Left lung (tissue), 10 donors: ENCODE data around the gene TF. TPM values are rescaled to one million over a fixed set of nuclear protein-coding genes. Genes with fewer than 3 reads are reported as not detected.

Experiments
- ATAC-seq: fragments of 200-7000 bp; cut with Tn5 transposase; one replicate; pipeline ENCODE4 v1.9.1; 2020; ENCODE audit warnings: moderate library complexity
- DNase-seq, 4 donors: peaks; one replicate each; pipeline ENCODE4 v3.0.0-alpha.2; 2013 to 2020
- H3K27ac ChIP-seq, 2 donors: fragments of 200-600 bp; sonication (generic) in 1 of 2; one replicate each; pipeline versions ENCODE4 v1.5.0 to v1.8.0; 2020 to 2021
- H3K27me3 ChIP-seq, 2 donors: fragments of 200-600 bp; sonication (generic) in 1 of 2; one replicate each; pipeline versions ENCODE4 v1.5.0 to v1.8.0; 2020 to 2021
- H3K36me3 ChIP-seq, 2 donors: fragments of 200-600 bp; sonication (generic) in 1 of 2; one replicate each; pipeline versions ENCODE4 v1.5.0 to v1.8.0; 2020 to 2021
- H3K4me1 ChIP-seq, 2 donors: fragments of 200-600 bp; one replicate each; pipeline ENCODE4 v1.8.0; 2021
- H3K4me3 ChIP-seq, 2 donors: fragments of 200-600 bp; sonication (generic) in 1 of 2; one replicate each; pipeline versions ENCODE4 v1.5.0 to v1.8.0; 2020 to 2021; ENCODE audit warnings: mild to moderate bottlenecking in 1 of 2
- H3K9me3 ChIP-seq, 2 donors: fragments of 200-600 bp; sonication (generic) in 1 of 2; one replicate each; pipeline versions ENCODE4 v1.5.0 to v1.8.0; 2020 to 2021
- CTCF ChIP-seq, 2 donors: fragments of 200-600 bp; sonication (generic) in 1 of 2; IDR thresholded peaks; one replicate each; pipeline versions ENCODE4 v1.5.0 to v1.8.0; 2021; ENCODE audit warnings: antibody characterized with exemption in 2 of 2
- intact Hi-C, 2 donors: fragments of 100-400 bp; cut with DNase I; formaldehyde crosslinking; loops; one replicate each; pipeline versions ENCODE4 v1.11.2 to v1.14.2; 2022
- polyA plus RNA-seq, 6 donors: library from polyadenylated mRNA; unstranded; fragments of 120-200 nt; gene quantifications; one replicate each; pipeline ENCODE4 v1.2.1, GENCODE V29; 2013; ENCODE audit not compliant: insufficient read length in 6 of 6
- total RNA-seq, 2 donors: library from RNA; stranded (reverse); fragmentation: NEBNext Ultra II Directional; extraction: Animal tissue kit (Norgen Biotek cat#: 25700); gene quantifications; one replicate each; pipeline ENCODE4 v1.2.1, GENCODE V29; 2021
- donor health status: DM: no; HTN: yes; CAD: no.
- donor health status: DM: no; HTN: no; CAD: no.

The TF gene
- total and polyA plus RNA-seq, 8 donors: 2.1 to 13.1 (median 5.2) TPM

GRCh38 chr3:133833267-133833666, 87.1 kb downstream of the TF start:
- no peaks in the 10 kb centered on the region for H3K4me1 ChIP-seq
- no peaks in the 10 kb centered on the region for H3K9me3 ChIP-seq
- no peaks in the 10 kb centered on the region for H3K36me3 ChIP-seq
- H3K4me3 ChIP-seq: no peak overlapping the region
- H3K27me3 ChIP-seq: no peaks in the 10 kb centered on the region
- no peak for TF ChIP-seq CTCF (IDR thresholded peaks at IDR 0.05)
- DNase-seq (no peak), ATAC-seq (no peak)
- intact Hi-C loops: no loop called here
- H3K27ac ChIP-seq: no peak overlapping the region

GRCh38 chr3:133833880-133834620, 87.9 kb downstream of the TF start:
- no peak for TF ChIP-seq CTCF (IDR thresholded peaks at IDR 0.05)
- H3K36me3 ChIP-seq: no peaks in the 10 kb centered on the region
- no peak for DNase-seq
- no peak overlapping the region for H3K27ac ChIP-seq
- no peaks in the 10 kb centered on the region for H3K27me3 ChIP-seq
- H3K4me3 ChIP-seq: no peak overlapping the region
- no peak for ATAC-seq
- no peaks in the 10 kb centered on the region for H3K4me1 ChIP-seq
- intact Hi-C loops: no loop called here
- H3K9me3 ChIP-seq: no peaks in the 10 kb centered on the region

GRCh38 chr3:133834621-133835417, 88.6 kb downstream of the TF start:
- no peak overlapping the region for H3K27ac ChIP-seq
- H3K27me3 ChIP-seq: no peaks in the 10 kb centered on the region
- intact Hi-C loops: no loop called here
- no peak overlapping the region for H3K4me3 ChIP-seq
- H3K4me1 ChIP-seq: no peaks in the 10 kb centered on the region
- ATAC-seq: no peak
- TF ChIP-seq CTCF (IDR thresholded peaks at IDR 0.05): no peak
- DNase-seq: no peak
- H3K36me3 ChIP-seq: no peaks in the 10 kb centered on the region
- H3K9me3 ChIP-seq: no peaks in the 10 kb centered on the region

- ATAC-seq (no peak), DNase-seq (no peak)
- H3K27me3 ChIP-seq: no peaks in the 10 kb centered on the region
- no peak overlapping the region for H3K27ac ChIP-seq
- no peaks in the 10 kb centered on the region for H3K36me3 ChIP-seq
- no peaks in the 10 kb centered on the region for H3K4me1 ChIP-seq
- no peaks in the 10 kb centered on the region for H3K9me3 ChIP-seq
- no peak overlapping the region for H3K4me3 ChIP-seq
- intact Hi-C loops: no loop called here
- TF ChIP-seq CTCF (IDR thresholded peaks at IDR 0.05): no peak
Measured at GRCh38 chr3:133835418-133835743, 89.2 kb downstream of the TF start.

GRCh38 chr3:133835961-133836360, 89.8 kb downstream of the TF start:
- ATAC-seq (no peak), DNase-seq (no peak)
- Histone ChIP-seq H3K9me3 (no peaks in the 10 kb centered on the region), H3K27me3 (no peaks in the 10 kb centered on the region), H3K4me3 (no peak overlapping the region), H3K36me3 (no peaks in the 10 kb centered on the region), H3K4me1 (no peaks in the 10 kb centered on the region), H3K27ac (no peak overlapping the region)
- no peak for TF ChIP-seq CTCF (IDR thresholded peaks at IDR 0.05)
- intact Hi-C loops: no loop called here
